Liver (tissue), 3 donors: Measurements from ENCODE around the gene ABCA6.
A peak's percentile ranks its signal among the peaks of the same experiment; 100 is the strongest.

Experiments used
- CTCF ChIP-seq: fragments of 150-350 bp; IDR thresholded peaks from 2 replicates; pipeline ENCODE4 v1.5.1; 2017; ENCODE audit warnings: improper control_type of control experiment, low read depth, low read length; ENCODE audit not compliant: missing input control
- GABPA ChIP-seq, 2 donors: IDR thresholded peaks in 1 of 2; conservative IDR thresholded peaks in 1 of 2; 2 replicates each; pipeline ENCODE4 v1.6.1; 2016; ENCODE audit warnings: antibody characterized with exemption in 2 of 2, mild to moderate bottlenecking in 1 of 2, moderate library complexity in 1 of 2
- HNF4G ChIP-seq: IDR thresholded peaks from 2 replicates; pipeline ENCODE4 v1.6.1; 2016; ENCODE audit warnings: antibody characterized with exemption
- RAD21 ChIP-seq, 2 donors: IDR thresholded peaks; 2 replicates each; pipeline ENCODE4 v1.6.1; 2016; ENCODE audit warnings: antibody characterized with exemption in 2 of 2, mild to moderate bottlenecking in 2 of 2
- RXRA ChIP-seq, 2 donors: IDR thresholded peaks; 2 replicates each; pipeline ENCODE4 v1.6.1; 2017 to 2018; ENCODE audit warnings: antibody characterized with exemption in 2 of 2, mild to moderate bottlenecking in 1 of 2
- TAF1 ChIP-seq: conservative IDR thresholded peaks from 2 replicates; pipeline ENCODE4 v1.6.1; 2016; ENCODE audit warnings: antibody characterized with exemption, mild to moderate bottlenecking
- donor health status: healthy.
- donor health status: healthy.

DNA sequence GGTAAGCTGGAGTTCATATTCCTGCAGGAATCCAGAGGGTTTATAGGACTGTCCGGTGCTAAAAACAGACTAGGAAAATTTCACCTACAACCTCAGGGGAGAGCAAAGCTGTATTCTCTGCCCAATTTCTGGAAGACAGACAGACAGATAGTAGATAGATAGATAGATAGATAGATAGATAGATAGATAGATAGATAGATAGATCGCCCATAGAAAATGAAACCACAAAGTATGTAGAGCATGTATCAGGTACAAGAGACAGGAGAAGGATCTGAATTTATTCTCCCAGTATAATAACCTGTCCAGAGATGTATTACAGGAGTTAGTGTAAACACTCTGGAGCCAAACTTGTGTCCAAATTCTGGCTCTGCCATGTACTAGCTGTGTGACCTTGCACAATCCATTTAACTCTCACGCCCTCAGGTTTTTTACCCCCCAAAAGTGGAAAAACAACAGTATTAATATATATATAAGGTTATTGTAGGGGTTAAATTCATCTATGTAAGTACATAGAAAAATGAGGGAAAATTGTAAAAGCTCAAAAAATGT, 2.1 kb upstream of the ABCA6 start:
- TF ChIP-seq CTCF (no peak), HNF4G (no peak), TAF1 (no peak), RAD21 (IDR thresholded peaks at IDR 0.05) (peak in 1 of 2 donors; percentile 9), GABPA (IDR thresholded peaks at IDR 0.05 in 1 of 2, conservative IDR thresholded peaks at IDR 0.05 in 1 of 2) (no peak), RXRA (IDR thresholded peaks at IDR 0.05) (peak in 1 of 2 donors; percentile 61)
